Ovary (tissue), 3 donors: Measurements from ENCODE around the gene TRIP13.

ENCODE experiments used
- POLR2A ChIP-seq: fragments of 450-650 bp; IDR thresholded peaks from one replicate; pipeline ENCODE4 v1.6.1; 2017; ENCODE audit warnings: antibody characterized with exemption, mild to moderate bottlenecking, moderate library complexity
- TF ChIP-seq, protein P1 (sequence below), 3 donors: fragments of 450-650 bp in 2 of 3; fragments of 200-600 bp in 1 of 3; IDR thresholded peaks; one replicate each; pipeline versions ENCODE4 v1.5.1 to v1.8.0; 2016 to 2022; ENCODE audit warnings: antibody characterized with exemption in 3 of 3, mild to moderate bottlenecking in 1 of 3
- donor health status: DM: no; HTN: no; CAD: no.

- TF ChIP-seq, protein P1, sequence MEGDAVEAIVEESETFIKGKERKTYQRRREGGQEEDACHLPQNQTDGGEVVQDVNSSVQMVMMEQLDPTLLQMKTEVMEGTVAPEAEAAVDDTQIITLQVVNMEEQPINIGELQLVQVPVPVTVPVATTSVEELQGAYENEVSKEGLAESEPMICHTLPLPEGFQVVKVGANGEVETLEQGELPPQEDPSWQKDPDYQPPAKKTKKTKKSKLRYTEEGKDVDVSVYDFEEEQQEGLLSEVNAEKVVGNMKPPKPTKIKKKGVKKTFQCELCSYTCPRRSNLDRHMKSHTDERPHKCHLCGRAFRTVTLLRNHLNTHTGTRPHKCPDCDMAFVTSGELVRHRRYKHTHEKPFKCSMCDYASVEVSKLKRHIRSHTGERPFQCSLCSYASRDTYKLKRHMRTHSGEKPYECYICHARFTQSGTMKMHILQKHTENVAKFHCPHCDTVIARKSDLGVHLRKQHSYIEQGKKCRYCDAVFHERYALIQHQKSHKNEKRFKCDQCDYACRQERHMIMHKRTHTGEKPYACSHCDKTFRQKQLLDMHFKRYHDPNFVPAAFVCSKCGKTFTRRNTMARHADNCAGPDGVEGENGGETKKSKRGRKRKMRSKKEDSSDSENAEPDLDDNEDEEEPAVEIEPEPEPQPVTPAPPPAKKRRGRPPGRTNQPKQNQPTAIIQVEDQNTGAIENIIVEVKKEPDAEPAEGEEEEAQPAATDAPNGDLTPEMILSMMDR (IDR thresholded peaks at IDR 0.05) = no peak
- TF ChIP-seq POLR2A = no peak
These were observed 73.1 kb downstream of the TRIP13 start for GRCh38 chr5:965604-966344.
